DMS79 (cell line): ENCODE measurements around the gene PSMD6.

ENCODE experiments used
- DNase-seq: peaks from one replicate; lab custom pipeline; 2025; lab: John Stamatoyannopoulos, UW

The PSMD6 gene

DNA sequence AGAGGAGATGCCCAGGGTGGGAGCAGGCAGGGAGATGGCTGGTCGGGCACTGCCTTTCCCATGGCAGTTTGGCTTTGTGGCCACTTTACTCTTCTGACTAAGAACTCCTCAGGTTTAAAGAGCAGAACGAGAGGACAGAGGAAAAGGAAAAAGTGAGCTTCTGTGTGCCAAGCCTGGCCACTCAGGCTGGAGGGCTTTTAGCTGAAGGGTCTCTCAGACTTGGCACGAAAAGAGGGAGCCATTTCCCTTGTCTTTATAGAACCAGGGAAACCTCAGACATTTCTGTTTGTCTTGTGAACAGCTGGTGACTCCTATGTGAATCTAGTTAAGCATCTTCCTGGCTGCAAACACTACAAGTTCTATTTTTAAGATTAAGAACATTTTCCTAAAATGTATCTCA, 23.3 kb upstream of the PSMD6 start:
- DNase-seq: peak; percentile 91

DNA sequence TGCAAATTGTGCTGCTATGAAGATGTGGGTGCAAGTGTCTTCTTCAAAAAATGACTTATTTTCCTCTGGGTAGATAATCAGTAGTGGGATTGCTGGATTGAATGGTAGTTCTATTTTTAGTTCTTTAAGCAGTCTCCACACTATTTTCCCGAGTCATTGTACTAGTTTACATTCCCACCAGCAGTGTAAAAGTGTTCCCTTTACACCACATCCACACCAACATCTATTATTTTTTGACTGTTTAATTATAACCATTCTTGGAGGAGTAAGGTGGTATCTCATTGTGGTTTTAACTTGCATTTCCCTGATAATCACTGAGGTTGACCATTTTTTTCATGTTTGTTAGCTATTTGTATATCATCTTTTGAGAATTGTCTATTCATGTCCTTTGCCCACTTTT, 19.7 kb upstream of the PSMD6 start:
- DNase-seq: no peak

- DNase-seq: no peak
Measured at GRCh38 chr3:64039981-64040733, 16.9 kb upstream of the PSMD6 start.

DNA sequence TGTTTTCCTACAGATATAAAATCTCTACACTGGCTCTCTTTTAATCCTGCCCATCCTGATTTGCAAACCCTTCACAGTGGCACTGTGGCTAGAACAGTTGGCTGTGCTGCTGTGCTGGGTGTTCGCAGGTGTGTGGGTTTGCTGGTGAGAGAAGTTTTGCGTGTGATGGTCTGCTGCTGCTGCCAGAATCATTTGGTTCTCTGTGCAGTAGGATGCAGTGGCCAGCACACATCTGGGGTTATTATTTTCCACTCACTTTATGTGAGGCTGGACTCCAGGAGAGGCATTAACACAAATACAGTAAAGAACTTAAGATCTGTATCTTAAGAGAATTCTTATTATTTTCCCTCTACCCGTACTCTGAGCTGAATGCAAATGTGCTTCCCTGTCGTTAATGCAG, 16.0 kb upstream of the PSMD6 start:
- DNase-seq: no peak

- DNase-seq: no peak
Measured at GRCh38 chr3:64038253-64038767, 15.0 kb upstream of the PSMD6 start.

- no peak for DNase-seq
Measured at GRCh38 chr3:64037084-64037483, 13.8 kb upstream of the PSMD6 start.

DNA sequence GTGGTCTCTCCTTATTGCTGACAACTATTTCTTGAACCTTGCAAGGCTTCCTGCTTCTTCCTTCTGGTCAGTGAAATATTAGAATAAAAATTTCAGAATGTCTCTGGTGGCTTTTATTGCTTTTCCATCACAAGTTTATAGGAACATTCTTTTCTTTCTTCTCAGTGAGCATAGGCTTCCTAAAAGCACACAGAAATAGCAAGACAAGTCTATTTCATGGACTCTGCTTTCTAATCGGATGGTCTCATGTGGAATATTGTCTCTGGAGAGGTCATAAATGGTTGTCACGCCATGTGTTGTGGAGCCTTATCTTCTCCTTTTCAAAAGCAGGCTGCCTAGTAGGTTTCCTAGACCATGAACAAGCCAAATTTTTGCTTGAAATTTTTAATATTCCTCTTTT, 9.8 kb upstream of the PSMD6 start:
- no peak for DNase-seq

GRCh38 chr3:64031540-64032508, 8.5 kb upstream of the PSMD6 start:
- DNase-seq: no peak

GRCh38 chr3:64030741-64031140, 7.4 kb upstream of the PSMD6 start:
- no peak for DNase-seq

GRCh38 chr3:64029287-64029686, 6.0 kb upstream of the PSMD6 start:
- DNase-seq: no peak

DNA sequence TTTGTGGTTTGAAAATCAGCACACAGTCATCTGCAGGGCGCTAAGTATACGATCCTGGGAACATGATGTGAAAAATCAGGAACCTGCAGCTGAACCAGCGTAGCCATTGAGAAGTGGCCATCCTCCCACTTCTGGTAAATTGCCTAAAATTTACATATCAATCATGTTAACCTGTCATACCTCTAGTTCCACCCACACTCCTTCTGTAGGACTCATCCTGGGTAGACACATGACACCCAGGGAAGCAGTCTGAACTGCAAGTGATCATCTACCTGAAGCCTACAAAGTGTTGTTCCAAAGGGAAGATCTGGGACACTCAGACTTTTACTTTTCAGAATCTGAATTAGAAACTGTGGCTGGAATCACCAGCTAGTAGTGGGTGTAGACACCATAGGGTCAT, 5.5 kb upstream of the PSMD6 start:
- DNase-seq: no peak

GRCh38 chr3:64027658-64028057, 4.4 kb upstream of the PSMD6 start:
- no peak for DNase-seq

GRCh38 chr3:64026346-64026745, 3.1 kb upstream of the PSMD6 start:
- no peak for DNase-seq

GRCh38 chr3:64023861-64024223, 548 bp upstream of the PSMD6 start:
- no peak for DNase-seq

- no peak for DNase-seq
Measured at GRCh38 chr3:64022451-64023186, 675 bp downstream of the PSMD6 start.

DNA sequence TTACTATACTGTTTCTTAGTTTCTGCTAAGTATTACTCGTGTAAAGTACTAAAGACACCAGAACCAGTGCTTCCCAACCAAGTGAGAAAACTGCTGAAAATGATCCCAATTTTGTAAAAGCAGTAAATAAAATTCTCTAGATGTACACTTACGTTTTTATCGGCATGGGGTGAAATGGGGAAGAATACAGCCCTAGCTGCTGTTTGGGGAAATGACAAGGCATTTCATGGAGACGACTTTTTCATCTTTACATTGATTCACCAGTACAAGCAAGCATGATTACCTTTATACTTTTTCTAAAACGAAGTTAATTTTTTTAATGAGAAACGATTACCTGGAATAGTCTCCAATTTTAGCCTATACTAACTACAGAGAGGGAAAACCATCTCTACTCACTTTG, 1.4 kb downstream of the PSMD6 start:
- no peak for DNase-seq

GRCh38 chr3:64019879-64020278, 3.4 kb downstream of the PSMD6 start:
- DNase-seq: no peak

DNA sequence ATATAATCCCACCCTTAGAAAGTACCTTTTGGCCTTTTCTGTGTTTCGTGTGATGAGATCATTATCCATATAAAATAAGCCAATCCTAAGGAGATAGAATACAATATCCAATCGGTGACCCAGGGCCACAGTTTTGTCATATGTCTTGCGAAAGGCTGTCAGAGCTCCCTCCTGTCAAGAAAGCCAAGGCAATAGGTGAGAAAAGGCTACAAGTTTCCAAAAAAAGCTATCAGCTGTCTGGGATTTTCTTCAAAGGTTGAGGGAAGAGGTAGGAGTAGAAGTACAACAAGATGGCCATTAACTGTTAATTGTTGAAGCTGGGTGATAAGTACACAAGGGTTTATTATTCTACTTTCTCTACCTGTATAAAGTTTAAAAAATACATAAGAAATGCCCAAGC, 4.0 kb downstream of the PSMD6 start:
- no peak for DNase-seq

- DNase-seq: no peak
Measured at GRCh38 chr3:64016941-64017620, 6.2 kb downstream of the PSMD6 start.

DNA sequence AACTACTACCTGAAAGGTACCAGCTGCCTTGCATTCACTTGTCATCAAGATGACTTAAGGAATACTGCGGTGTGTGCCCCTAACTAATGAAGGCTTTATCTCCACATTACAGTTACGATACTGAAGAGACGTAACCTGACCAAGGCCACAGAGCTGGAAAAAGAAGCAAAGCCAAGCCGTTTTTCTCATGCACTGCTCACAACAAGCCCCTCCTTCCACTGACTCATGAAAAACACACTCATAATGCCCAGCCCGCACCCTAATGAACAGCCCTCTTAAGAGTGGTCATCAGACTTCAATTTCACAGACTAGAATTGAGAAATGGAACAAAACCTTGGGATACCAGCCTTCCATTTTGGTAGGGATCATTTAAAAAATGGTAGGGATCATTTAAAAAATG, 11.6 kb downstream of the PSMD6 start:
- no peak for DNase-seq

DNA sequence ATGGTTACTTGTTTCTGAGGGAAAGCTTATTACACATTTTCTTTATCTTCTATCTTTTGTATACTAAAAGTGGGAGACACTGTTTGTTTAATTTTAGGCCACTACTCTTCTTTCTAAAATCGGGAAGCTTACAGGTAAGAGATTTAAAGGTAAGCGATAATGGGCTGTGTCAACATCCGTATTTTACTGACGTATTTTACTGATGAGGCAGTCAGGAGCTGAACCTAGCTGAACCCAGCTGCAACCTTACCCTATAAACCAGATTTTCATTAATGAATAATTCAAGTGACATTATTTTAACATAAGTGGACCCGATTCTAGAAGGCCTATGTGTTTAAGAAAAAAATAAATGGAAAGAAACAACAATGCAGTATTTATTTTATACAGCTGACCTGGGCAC, 13.1 kb downstream of the PSMD6 start:
- no peak for DNase-seq

GRCh38 chr3:64009528-64009927, 13.8 kb downstream of the PSMD6 start:
- DNase-seq: no peak
